ENCODE data around the gene COL19A1.

GRCh38 chr6:70028246-70028645 lies 161.9 kb downstream of the COL19A1 start:
- TF ChIP-seq, protein P1, sequence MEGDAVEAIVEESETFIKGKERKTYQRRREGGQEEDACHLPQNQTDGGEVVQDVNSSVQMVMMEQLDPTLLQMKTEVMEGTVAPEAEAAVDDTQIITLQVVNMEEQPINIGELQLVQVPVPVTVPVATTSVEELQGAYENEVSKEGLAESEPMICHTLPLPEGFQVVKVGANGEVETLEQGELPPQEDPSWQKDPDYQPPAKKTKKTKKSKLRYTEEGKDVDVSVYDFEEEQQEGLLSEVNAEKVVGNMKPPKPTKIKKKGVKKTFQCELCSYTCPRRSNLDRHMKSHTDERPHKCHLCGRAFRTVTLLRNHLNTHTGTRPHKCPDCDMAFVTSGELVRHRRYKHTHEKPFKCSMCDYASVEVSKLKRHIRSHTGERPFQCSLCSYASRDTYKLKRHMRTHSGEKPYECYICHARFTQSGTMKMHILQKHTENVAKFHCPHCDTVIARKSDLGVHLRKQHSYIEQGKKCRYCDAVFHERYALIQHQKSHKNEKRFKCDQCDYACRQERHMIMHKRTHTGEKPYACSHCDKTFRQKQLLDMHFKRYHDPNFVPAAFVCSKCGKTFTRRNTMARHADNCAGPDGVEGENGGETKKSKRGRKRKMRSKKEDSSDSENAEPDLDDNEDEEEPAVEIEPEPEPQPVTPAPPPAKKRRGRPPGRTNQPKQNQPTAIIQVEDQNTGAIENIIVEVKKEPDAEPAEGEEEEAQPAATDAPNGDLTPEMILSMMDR (IDR thresholded peaks at IDR 0.05): no peak
- TF ChIP-seq POLR2AphosphoS5 (IDR thresholded peaks at IDR 0.05): no peak
- no peak for TF ChIP-seq POLR2A (IDR thresholded peaks at IDR 0.05)
- TF ChIP-seq EP300 (IDR thresholded peaks at IDR 0.05): no peak

All from sigmoid colon (tissue), 4 donors.